ENCODE data around the gene ARMH3. TPM values are rescaled to one million over a fixed set of nuclear protein-coding genes. Genes with fewer than 3 reads are reported as not detected.

The ARMH3 gene
- total RNA-seq, 2 experiments from 2014 or later = 7.9 to 24.3 TPM

GRCh38 chr10:101932183-101932582 is 123.8 kb downstream of the ARMH3 start:
- Histone ChIP-seq H4K20me1 (ENCODE audit: insufficient read depth, low read length) (no peaks in the 10 kb centered on the region), H3K4me3 (ENCODE audit: low read depth, low read length, poor library complexity, severe bottlenecking) (no peak overlapping the region), H2AFZ (ENCODE audit: low read length) (no peak overlapping the region), H3K4me2 (ENCODE audit: low read length) (no peak overlapping the region), H3K9me3 (ENCODE audit: low read length) (no peaks in the 10 kb centered on the region), H3K4me1 (ENCODE audit: insufficient read depth, low read length, poor library complexity, severe bottlenecking) (no peaks in the 10 kb centered on the region), H3K79me2 (ENCODE audit: insufficient read depth, low read depth, low read length) (no peaks in the 10 kb centered on the region), H3K36me3 (ENCODE audit: insufficient read depth, low read length) (0 out of 2 replicates have a peak, but pooled peaks cover 5% of the 10 kb centered on the region), H3K9me2 (ENCODE audit: insufficient read depth, low read length) (no peaks in the 10 kb centered on the region), H3K27ac (ENCODE audit: low read depth, low read length, poor library complexity, severe bottlenecking) (no peak overlapping the region)
- intact Hi-C loops (cut with micrococcal nuclease; ENCODE audit: unreplicated experiment) = no loop called here
- TF ChIP-seq EZH2phosphoT487 (IDR thresholded peaks at IDR 0.05; ENCODE audit: borderline replicate concordance, low read depth, low read length) (no peak), CTCF (conservative IDR thresholded peaks at IDR 0.05; ENCODE audit: low read length) (no peak)
- ChIA-PET CTCF (ENCODE audit: unreplicated experiment) (no interaction called here), POLR2A (interaction anchor here (0.6 to 1.0 kb wide), 2 partner anchors 21 to 410 kb away, joined by 3 to 4 read pairs; no protein-coding TSS in a partner anchor)
- no peak for DNase-seq (ENCODE audit: low spot score)
- no TSS peak for BruUV-seq (replicated peaks)

DNA sequence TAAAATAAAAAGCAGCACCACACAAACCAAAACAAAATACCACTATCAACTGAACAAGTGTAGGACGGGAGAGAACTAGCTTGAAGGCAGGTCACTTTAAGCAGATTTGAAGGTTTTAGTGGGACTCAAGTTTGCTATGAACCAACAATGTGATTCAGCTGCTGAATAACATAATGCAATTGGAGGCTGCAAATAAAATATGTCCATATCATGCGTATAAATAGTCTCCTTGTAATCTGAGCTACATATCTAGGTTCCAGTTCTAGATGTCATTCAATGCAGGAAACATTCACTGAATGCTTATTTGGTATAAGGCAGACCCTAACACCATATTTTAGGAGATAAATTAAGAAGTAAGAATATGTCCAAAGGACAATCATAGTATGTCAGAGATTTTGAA is 130.9 kb downstream of the ARMH3 start:
- ChIA-PET POLR2A (interaction anchor here (1.0 kb wide), 1 partner anchor 40 kb away, joined by 3 read pairs; no protein-coding TSS in a partner anchor), CTCF (ENCODE audit: unreplicated experiment) (no interaction called here)
- no peaks in the 10 kb centered on the region for H3K4me1 ChIP-seq (ENCODE audit: insufficient read depth, low read length, poor library complexity, severe bottlenecking)
- H3K4me2 ChIP-seq (ENCODE audit: low read length) = no peak overlapping the region
- BruUV-seq (replicated peaks) = no TSS peak
- no peaks in the 10 kb centered on the region for H3K36me3 ChIP-seq (ENCODE audit: insufficient read depth, low read length)
- H3K4me3 ChIP-seq (ENCODE audit: low read depth, low read length, poor library complexity, severe bottlenecking) = no peak overlapping the region
- no peaks in the 10 kb centered on the region for H3K9me2 ChIP-seq (ENCODE audit: insufficient read depth, low read length)
- no peak for DNase-seq (ENCODE audit: low spot score)
- TF ChIP-seq CTCF (conservative IDR thresholded peaks at IDR 0.05; ENCODE audit: low read length) (no peak), EZH2phosphoT487 (IDR thresholded peaks at IDR 0.05; ENCODE audit: borderline replicate concordance, low read depth, low read length) (no peak)
- H3K9me3 ChIP-seq (ENCODE audit: low read length) = no peaks in the 10 kb centered on the region
- no peak overlapping the region for H2AFZ ChIP-seq (ENCODE audit: low read length)
- H3K27ac ChIP-seq (ENCODE audit: low read depth, low read length, poor library complexity, severe bottlenecking) = no peak overlapping the region
- no peaks in the 10 kb centered on the region for H4K20me1 ChIP-seq (ENCODE audit: insufficient read depth, low read length)
- intact Hi-C loops (cut with micrococcal nuclease; ENCODE audit: unreplicated experiment) = no loop called here
- H3K79me2 ChIP-seq (ENCODE audit: insufficient read depth, low read depth, low read length) = no peaks in the 10 kb centered on the region

- Histone ChIP-seq H3K9me2 (ENCODE audit: insufficient read depth, low read length) (no peaks in the 10 kb centered on the region), H3K9me3 (ENCODE audit: low read length) (no peaks in the 10 kb centered on the region), H3K27ac (ENCODE audit: low read depth, low read length, poor library complexity, severe bottlenecking) (no peak overlapping the region), H4K20me1 (ENCODE audit: insufficient read depth, low read length) (no peaks in the 10 kb centered on the region), H3K4me3 (ENCODE audit: low read depth, low read length, poor library complexity, severe bottlenecking) (no peak overlapping the region), H3K4me2 (ENCODE audit: low read length) (no peak overlapping the region), H3K4me1 (ENCODE audit: insufficient read depth, low read length, poor library complexity, severe bottlenecking) (no peaks in the 10 kb centered on the region), H3K79me2 (ENCODE audit: insufficient read depth, low read depth, low read length) (no peaks in the 10 kb centered on the region), H2AFZ (ENCODE audit: low read length) (no peak overlapping the region), H3K36me3 (ENCODE audit: insufficient read depth, low read length) (no peaks in the 10 kb centered on the region)
- CTCF ChIA-PET (ENCODE audit: unreplicated experiment) = no interaction called here
- intact Hi-C loops (cut with micrococcal nuclease; ENCODE audit: unreplicated experiment) = no loop called here
- no TSS peak for BruUV-seq (replicated peaks)
- POLR2A ChIA-PET = interaction anchor here (1.6 kb wide), 1 partner anchor 43 kb away, joined by 3 read pairs; no protein-coding TSS in a partner anchor
- DNase-seq (ENCODE audit: low spot score) = no peak
- no peak for TF ChIP-seq CTCF (conservative IDR thresholded peaks at IDR 0.05; ENCODE audit: low read length)
- no peak for TF ChIP-seq EZH2phosphoT487 (IDR thresholded peaks at IDR 0.05; ENCODE audit: borderline replicate concordance, low read depth, low read length)
Observed at GRCh38 chr10:101923256-101923655, 132.7 kb downstream of the ARMH3 start.
